Measurements from ENCODE around the gene ACTBL2.

ACTBL2 gene

GRCh38 chr5:57448287-57448686, 34.3 kb downstream of the ACTBL2 start:
- no peak for DNase-seq

GRCh38 chr5:57447658-57448057, 35.0 kb downstream of the ACTBL2 start:
- DNase-seq: no peak

- no peak for DNase-seq
Observed at GRCh38 chr5:57446966-57447365, 35.6 kb downstream of the ACTBL2 start.

GRCh38 chr5:57445705-57446037, 36.9 kb downstream of the ACTBL2 start:
- DNase-seq: no peak

- no peak for DNase-seq
Observed at GRCh38 chr5:57445006-57445704, 37.5 kb downstream of the ACTBL2 start.

- no peak for DNase-seq
Observed at GRCh38 chr5:57442080-57442839, 40.4 kb downstream of the ACTBL2 start.

- DNase-seq: no peak
Observed at GRCh38 chr5:57441557-57441956, 41.1 kb downstream of the ACTBL2 start.

GRCh38 chr5:57439601-57440000, 43.0 kb downstream of the ACTBL2 start:
- no peak for DNase-seq

- no peak for DNase-seq
Observed at GRCh38 chr5:57437976-57438805, 44.4 kb downstream of the ACTBL2 start.

GRCh38 chr5:57436586-57436985, 46.0 kb downstream of the ACTBL2 start:
- DNase-seq: no peak

- no peak for DNase-seq
Observed at GRCh38 chr5:57435701-57436134, 46.9 kb downstream of the ACTBL2 start.

- no peak for DNase-seq
Observed at GRCh38 chr5:57434683-57435082, 47.9 kb downstream of the ACTBL2 start.

GRCh38 chr5:57434227-57434640, 48.4 kb downstream of the ACTBL2 start:
- DNase-seq: no peak

- DNase-seq: no peak
Observed at GRCh38 chr5:57432876-57433275, 49.7 kb downstream of the ACTBL2 start.

GRCh38 chr5:57431759-57432158, 50.9 kb downstream of the ACTBL2 start:
- no peak for DNase-seq
